Caco-2 (cell line): ENCODE measurements around the gene NMNAT2. TPM values are rescaled to one million over a fixed set of nuclear protein-coding genes. Genes with fewer than 3 reads are reported as not detected.

Experiments
- BruUV-seq: library from RNA; stranded (reverse); fragments of 400-500 nt; replicated peaks from 2 replicates; lab custom pipeline; 2021; lab: Mats Ljungman, UMichigan
- CTCF ChIA-PET: fragments of 300-600 bp; sonication (Branson Sonifier 250); formaldehyde crosslinking; loops from one replicate; lab custom pipeline; 2022; ENCODE audit warnings: antibody characterized with exemption; lab: Charles Lee
- POLR2A ChIA-PET: fragments of 300-600 bp; sonication (Branson Sonifier 250); formaldehyde crosslinking; loops from one replicate; lab custom pipeline; 2022; ENCODE audit warnings: antibody characterized with exemption; lab: Charles Lee
- DNase-seq, 2 experiments: peaks; one replicate each; pipeline versions ENCODE4 v3.0.0 to v3.0.0-alpha.2; 2020 to 2022
- H3K27me3 ChIP-seq: replicated peaks from 2 replicates; pipeline ENCODE4 v1.6.0; 2011; ENCODE audit warnings: low read length; ENCODE audit not compliant: control insufficient read depth, insufficient read depth
- H3K36me3 ChIP-seq: 2 replicates; pipeline ENCODE4 v1.5.1; 2011; ENCODE audit warnings: low read length; ENCODE audit not compliant: control insufficient read depth, insufficient read depth
- H3K4me1 ChIP-seq: fragments of 250-450 bp; sonication (Bioruptor Pico); 2 replicates; pipeline ENCODE4 v1.5.1; 2020; ENCODE audit warnings: mild to moderate bottlenecking
- H3K4me3 ChIP-seq: 2 replicates; pipeline ENCODE4 v1.5.1; 2011; ENCODE audit warnings: low read depth, mild to moderate bottlenecking, control low read depth, low read length
- H3K9me3 ChIP-seq: fragments of 250-450 bp; sonication (Bioruptor Pico); 2 replicates; pipeline ENCODE4 v1.5.1; 2020; ENCODE audit warnings: mild to moderate bottlenecking, moderate library complexity
- H3K27ac Mint-ChIP-seq: one replicate; pipeline ENCODE4 v1.8.0; 2022; ENCODE audit warnings: mixed read lengths; ENCODE audit not compliant: unreplicated experiment
- H3K27me3 Mint-ChIP-seq: one replicate; pipeline ENCODE4 v1.8.0; 2022; ENCODE audit warnings: mixed read lengths; ENCODE audit not compliant: insufficient read depth, unreplicated experiment
- H3K36me3 Mint-ChIP-seq: one replicate; pipeline ENCODE4 v1.8.0; 2022; ENCODE audit warnings: mild to moderate bottlenecking, mixed read lengths; ENCODE audit not compliant: insufficient read depth, unreplicated experiment
- H3K4me1 Mint-ChIP-seq: one replicate; pipeline ENCODE4 v1.8.0; 2022; ENCODE audit warnings: low read depth, mixed read lengths; ENCODE audit not compliant: unreplicated experiment
- H3K4me3 Mint-ChIP-seq: one replicate; pipeline ENCODE4 v1.8.0; 2022; ENCODE audit warnings: mild to moderate bottlenecking, moderate library complexity, mixed read lengths; ENCODE audit not compliant: unreplicated experiment
- H3K9me3 Mint-ChIP-seq: one replicate; pipeline ENCODE4 v1.8.0; 2022; ENCODE audit warnings: mixed read lengths; ENCODE audit not compliant: unreplicated experiment
- intact Hi-C: fragments of 100-400 bp; cut with micrococcal nuclease; formaldehyde crosslinking; loops from one replicate; pipeline ENCODE4 v1.10.0; 2022; ENCODE audit not compliant: unreplicated experiment
- total RNA-seq: library from RNA; stranded (reverse); gene quantifications from 2 replicates; pipeline ENCODE4 v1.2.3, GENCODE V29; 2022
- TF ChIP-seq, protein P1 (sequence below), 2 experiments: fragments of 200-600 bp in 1 of 2; IDR thresholded peaks; 1 replicate in 1 of 2; 2 replicates in 1 of 2; pipeline versions ENCODE4 v1.5.1 to v1.8.0; 2011 to 2022; ENCODE audit warnings: antibody characterized with exemption in 1 of 2, control low read depth in 1 of 2, inconsistent platforms in 1 of 2, low read depth in 1 of 2, low read length in 1 of 2, mild to moderate bottlenecking in 1 of 2, moderate library complexity in 1 of 2; ENCODE audit not compliant: insufficient read depth in 1 of 2, severe bottlenecking in 1 of 2, unreplicated experiment in 1 of 2

NMNAT2 gene
- total RNA-seq, 1 experiment from 2014 or later: 16.4 TPM

DNA sequence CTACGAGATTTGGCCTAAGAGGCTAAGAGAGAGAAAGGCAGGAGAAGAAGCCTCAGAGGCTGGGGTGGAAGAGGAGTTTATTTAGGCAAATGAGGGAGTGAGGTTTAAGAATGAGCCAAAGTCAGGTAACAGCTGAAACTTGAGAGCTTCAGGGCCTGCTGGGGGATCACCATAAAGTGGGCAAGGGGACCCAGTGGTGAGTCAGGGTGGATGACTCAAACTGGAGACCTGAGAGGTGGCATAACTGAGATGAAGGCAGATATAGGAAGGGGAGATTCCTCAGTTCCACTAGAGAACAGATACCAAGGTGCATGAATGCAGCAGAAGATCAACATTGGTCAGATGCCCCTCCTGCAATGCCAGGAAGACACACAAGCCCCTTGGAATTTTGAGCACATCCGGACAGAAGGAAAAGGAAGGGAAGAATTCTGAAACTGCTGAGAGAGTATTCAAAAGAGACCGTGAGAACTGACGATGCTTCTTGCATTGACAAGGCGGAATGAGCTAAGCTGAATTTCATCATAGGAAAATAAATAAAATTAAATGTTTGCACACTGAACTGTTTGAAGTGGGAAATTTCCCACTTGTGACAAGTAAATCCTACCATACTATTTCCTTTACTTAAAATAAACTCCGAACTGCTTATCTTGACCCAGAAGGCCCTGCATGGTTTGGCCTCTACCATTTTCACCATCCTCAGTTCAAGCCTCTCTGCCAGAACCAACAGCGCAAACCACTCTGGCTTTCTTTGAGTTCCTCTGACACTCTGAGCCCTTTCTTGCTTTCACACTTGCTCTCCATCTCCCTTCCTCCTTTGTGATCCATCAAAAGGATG, 94.1 kb downstream of the NMNAT2 start:
- CTCF ChIA-PET: interaction anchor here (0.8 kb wide), 1 partner anchor 17 kb away, joined by 5 read pairs; no protein-coding TSS in a partner anchor
- H3K36me3 Mint-ChIP-seq: no peaks in the 10 kb centered on the region
- intact Hi-C loops: no loop called here

DNA sequence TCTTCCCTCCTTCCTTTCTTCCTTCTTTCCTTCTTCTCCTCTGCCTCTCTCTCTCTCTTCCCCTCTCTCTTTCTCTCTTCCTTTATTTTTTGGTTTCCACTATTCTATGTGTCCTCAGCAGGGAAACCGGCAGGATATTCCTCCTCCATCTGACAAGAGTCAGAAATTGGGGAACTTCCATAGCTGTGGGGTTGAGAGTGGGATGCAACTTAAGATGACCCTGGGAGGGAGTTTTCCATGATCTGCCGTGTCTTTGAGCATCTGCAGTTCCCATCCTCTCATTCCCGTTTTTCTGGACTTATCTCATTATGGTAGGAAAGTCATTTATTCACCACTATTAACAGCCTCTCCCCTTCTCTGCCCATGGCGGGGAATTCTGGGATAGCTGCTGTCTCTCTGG, 98.6 kb downstream of the NMNAT2 start:
- no peak overlapping the region for H3K4me3 Mint-ChIP-seq
- Histone ChIP-seq H3K36me3 (no peaks in the 10 kb centered on the region), H3K4me3 (no peak overlapping the region), H3K9me3 (no peaks in the 10 kb centered on the region), H3K27me3 (no peaks in the 10 kb centered on the region), H3K4me1 (0 out of 2 replicates have a peak, but pooled peaks cover 7% of the 10 kb centered on the region)
- H3K4me1 Mint-ChIP-seq: peaks cover 10% of the 10 kb centered on the region
- no peaks in the 10 kb centered on the region for H3K9me3 Mint-ChIP-seq
- TF ChIP-seq, protein P1, sequence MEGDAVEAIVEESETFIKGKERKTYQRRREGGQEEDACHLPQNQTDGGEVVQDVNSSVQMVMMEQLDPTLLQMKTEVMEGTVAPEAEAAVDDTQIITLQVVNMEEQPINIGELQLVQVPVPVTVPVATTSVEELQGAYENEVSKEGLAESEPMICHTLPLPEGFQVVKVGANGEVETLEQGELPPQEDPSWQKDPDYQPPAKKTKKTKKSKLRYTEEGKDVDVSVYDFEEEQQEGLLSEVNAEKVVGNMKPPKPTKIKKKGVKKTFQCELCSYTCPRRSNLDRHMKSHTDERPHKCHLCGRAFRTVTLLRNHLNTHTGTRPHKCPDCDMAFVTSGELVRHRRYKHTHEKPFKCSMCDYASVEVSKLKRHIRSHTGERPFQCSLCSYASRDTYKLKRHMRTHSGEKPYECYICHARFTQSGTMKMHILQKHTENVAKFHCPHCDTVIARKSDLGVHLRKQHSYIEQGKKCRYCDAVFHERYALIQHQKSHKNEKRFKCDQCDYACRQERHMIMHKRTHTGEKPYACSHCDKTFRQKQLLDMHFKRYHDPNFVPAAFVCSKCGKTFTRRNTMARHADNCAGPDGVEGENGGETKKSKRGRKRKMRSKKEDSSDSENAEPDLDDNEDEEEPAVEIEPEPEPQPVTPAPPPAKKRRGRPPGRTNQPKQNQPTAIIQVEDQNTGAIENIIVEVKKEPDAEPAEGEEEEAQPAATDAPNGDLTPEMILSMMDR (IDR thresholded peaks at IDR 0.05; ENCODE audit: insufficient read depth in 1 of 2, low read depth in 1 of 2, low read length in 1 of 2, severe bottlenecking in 1 of 2, unreplicated experiment in 1 of 2): no peak
- DNase-seq: no peak
- peak overlapping the region; percentile 4 for H3K27ac Mint-ChIP-seq
- ChIA-PET POLR2A (no interaction called here), CTCF (no interaction called here)
- no TSS peak for BruUV-seq
- intact Hi-C loops: no loop called here
- H3K27me3 Mint-ChIP-seq: no peaks in the 10 kb centered on the region
- no peaks in the 10 kb centered on the region for H3K36me3 Mint-ChIP-seq

More for the DNA sequence above, 94.1 kb downstream of the NMNAT2 start:
- TF ChIP-seq, protein P1 (IDR thresholded peaks at IDR 0.05; ENCODE audit: insufficient read depth in 1 of 2, low read depth in 1 of 2, low read length in 1 of 2, severe bottlenecking in 1 of 2, unreplicated experiment in 1 of 2): no peak
- no peaks in the 10 kb centered on the region for H3K9me3 Mint-ChIP-seq
- no peaks in the 10 kb centered on the region for H3K27me3 Mint-ChIP-seq
- H3K27ac Mint-ChIP-seq: no peak overlapping the region
- H3K27me3 ChIP-seq: no peaks in the 10 kb centered on the region
- H3K36me3 ChIP-seq: no peaks in the 10 kb centered on the region
- no peak for DNase-seq
- no TSS peak for BruUV-seq
- no peak overlapping the region for H3K4me3 ChIP-seq
- H3K4me3 Mint-ChIP-seq: no peak overlapping the region
- H3K4me1 ChIP-seq: no peaks in the 10 kb centered on the region
- H3K9me3 ChIP-seq: no peaks in the 10 kb centered on the region
- peaks cover 17% of the 10 kb centered on the region for H3K4me1 Mint-ChIP-seq
- POLR2A ChIA-PET: no interaction called here

DNA sequence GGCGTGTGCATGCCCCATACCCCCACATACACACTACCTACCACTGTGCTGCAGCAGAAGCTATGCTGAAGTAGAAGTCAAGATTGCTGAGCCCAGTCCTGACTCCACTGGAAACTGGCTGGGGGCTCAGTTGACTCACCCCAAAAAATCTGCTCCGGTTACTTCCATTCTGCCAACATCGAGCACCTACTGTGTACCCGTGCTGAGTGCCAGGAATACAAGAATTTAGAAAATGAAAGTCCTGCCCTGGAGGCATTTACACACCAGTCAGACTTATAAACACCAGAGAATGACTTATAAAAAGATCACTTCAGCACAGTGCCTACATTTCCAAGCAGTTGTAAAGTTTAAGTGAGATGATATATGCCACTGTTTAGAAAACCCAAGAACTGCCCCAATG, 99.1 kb downstream of the NMNAT2 start:
- DNase-seq: no peak
- BruUV-seq: no TSS peak
- POLR2A ChIA-PET: no interaction called here
- intact Hi-C loops: no loop called here
- H3K36me3 ChIP-seq: no peaks in the 10 kb centered on the region
- no peak overlapping the region for H3K4me3 Mint-ChIP-seq
- H3K9me3 Mint-ChIP-seq: no peaks in the 10 kb centered on the region
- H3K4me1 Mint-ChIP-seq: peaks cover 7% of the 10 kb centered on the region
- H3K27me3 Mint-ChIP-seq: no peaks in the 10 kb centered on the region
- H3K4me3 ChIP-seq: no peak overlapping the region
- H3K9me3 ChIP-seq: no peaks in the 10 kb centered on the region
- H3K4me1 ChIP-seq: 0 out of 2 replicates have a peak, but pooled peaks cover 7% of the 10 kb centered on the region
- CTCF ChIA-PET: interaction anchor here (1.0 to 1.5 kb wide), 3 partner anchors 32 to 41 kb away, joined by 3 to 11 read pairs (median 3); no protein-coding TSS in a partner anchor
- no peaks in the 10 kb centered on the region for H3K27me3 ChIP-seq
- no peak overlapping the region for H3K27ac Mint-ChIP-seq
- TF ChIP-seq, protein P1 (IDR thresholded peaks at IDR 0.05; ENCODE audit: insufficient read depth in 1 of 2, low read depth in 1 of 2, low read length in 1 of 2, severe bottlenecking in 1 of 2, unreplicated experiment in 1 of 2): no peak
- no peaks in the 10 kb centered on the region for H3K36me3 Mint-ChIP-seq
